ENCODE measurements around the gene SECTM1.

SECTM1 gene

DNA sequence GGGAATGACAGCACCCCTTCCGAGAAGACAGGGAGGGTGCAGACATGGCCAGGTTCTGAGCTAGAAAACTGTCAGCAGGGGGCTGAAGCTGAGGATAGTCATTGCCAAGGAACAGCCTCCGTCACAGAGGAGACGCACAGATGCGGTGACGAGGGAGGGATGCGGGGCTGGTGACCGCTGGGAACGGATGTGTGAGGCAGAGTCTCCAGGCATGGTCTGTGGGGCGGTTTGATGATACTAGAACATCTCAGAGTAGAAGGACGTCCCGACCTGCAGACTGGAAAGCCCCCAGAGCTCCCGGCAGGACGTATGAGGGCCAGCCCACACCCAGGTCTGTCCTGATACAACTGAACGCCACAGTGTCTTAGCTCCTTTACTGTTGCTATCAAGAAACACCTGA, 58.2 kb downstream of the SECTM1 start:
- H3K79me2 ChIP-seq (ENCODE audit: insufficient read depth, low read length), result peaks cover 26% of the 10 kb centered on the region
- no peaks in the 10 kb centered on the region for H3K27me3 ChIP-seq (ENCODE audit: low read length)
- no peaks in the 10 kb centered on the region for H3K9me3 ChIP-seq (ENCODE audit: insufficient read depth, low read length)
- no peak overlapping the region for H3K9ac ChIP-seq (ENCODE audit: low read length)
- TF ChIP-seq EZH2phosphoT487 (conservative IDR thresholded peaks at IDR 0.05; ENCODE audit: low read length), result no peak
- TF ChIP-seq, protein P1, sequence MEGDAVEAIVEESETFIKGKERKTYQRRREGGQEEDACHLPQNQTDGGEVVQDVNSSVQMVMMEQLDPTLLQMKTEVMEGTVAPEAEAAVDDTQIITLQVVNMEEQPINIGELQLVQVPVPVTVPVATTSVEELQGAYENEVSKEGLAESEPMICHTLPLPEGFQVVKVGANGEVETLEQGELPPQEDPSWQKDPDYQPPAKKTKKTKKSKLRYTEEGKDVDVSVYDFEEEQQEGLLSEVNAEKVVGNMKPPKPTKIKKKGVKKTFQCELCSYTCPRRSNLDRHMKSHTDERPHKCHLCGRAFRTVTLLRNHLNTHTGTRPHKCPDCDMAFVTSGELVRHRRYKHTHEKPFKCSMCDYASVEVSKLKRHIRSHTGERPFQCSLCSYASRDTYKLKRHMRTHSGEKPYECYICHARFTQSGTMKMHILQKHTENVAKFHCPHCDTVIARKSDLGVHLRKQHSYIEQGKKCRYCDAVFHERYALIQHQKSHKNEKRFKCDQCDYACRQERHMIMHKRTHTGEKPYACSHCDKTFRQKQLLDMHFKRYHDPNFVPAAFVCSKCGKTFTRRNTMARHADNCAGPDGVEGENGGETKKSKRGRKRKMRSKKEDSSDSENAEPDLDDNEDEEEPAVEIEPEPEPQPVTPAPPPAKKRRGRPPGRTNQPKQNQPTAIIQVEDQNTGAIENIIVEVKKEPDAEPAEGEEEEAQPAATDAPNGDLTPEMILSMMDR (IDR thresholded peaks at IDR 0.05; ENCODE audit: insufficient read depth, low read length, poor library complexity, severe bottlenecking), result no peak
- H3K4me3 ChIP-seq (ENCODE audit: insufficient read depth, low read length, poor library complexity, severe bottlenecking), result no peak overlapping the region
- H3F3A ChIP-seq (ENCODE audit: insufficient read depth), result peaks cover 3% of the 10 kb centered on the region; the same call in 1 of the 2 replicates
- H3K9me2 ChIP-seq (replicated peaks; ENCODE audit: insufficient read depth, low read length), result no peaks in the 10 kb centered on the region
- H3K4me2 ChIP-seq (ENCODE audit: low read depth, low read length, poor library complexity, severe bottlenecking), result no peak overlapping the region
- H3K27ac ChIP-seq (ENCODE audit: low read depth, low read length), result no peak overlapping the region
- H4K20me1 ChIP-seq (ENCODE audit: low read depth, low read length), result peaks cover 15% of the 10 kb centered on the region
- peaks cover 5% of the 10 kb centered on the region; the same call in 1 of the 2 replicates for H3K36me3 ChIP-seq (ENCODE audit: low read length)
- H2AFZ ChIP-seq (ENCODE audit: low read depth, low read length, severe bottlenecking), result no peak overlapping the region

- no peak for TF ChIP-seq EZH2phosphoT487 (conservative IDR thresholded peaks at IDR 0.05; ENCODE audit: low read length)
- TF ChIP-seq, protein P1 (IDR thresholded peaks at IDR 0.05; ENCODE audit: insufficient read depth, low read length, poor library complexity, severe bottlenecking), result no peak
- Histone ChIP-seq H3K4me2 (ENCODE audit: low read depth, low read length, poor library complexity, severe bottlenecking) (peak overlapping the region; percentile 56), H3K9me2 (replicated peaks; ENCODE audit: insufficient read depth, low read length) (no peaks in the 10 kb centered on the region), H3K27me3 (ENCODE audit: low read length) (no peaks in the 10 kb centered on the region), H3K79me2 (ENCODE audit: insufficient read depth, low read length) (peaks cover 36% of the 10 kb centered on the region), H3K9ac (ENCODE audit: low read length) (peak overlapping the region; percentile 98), H3K9me3 (ENCODE audit: insufficient read depth, low read length) (no peaks in the 10 kb centered on the region), H3K36me3 (ENCODE audit: low read length) (peaks cover 5% of the 10 kb centered on the region; the same call in 1 of the 2 replicates), H2AFZ (ENCODE audit: low read depth, low read length, severe bottlenecking) (peak overlapping the region; percentile 93), H3F3A (ENCODE audit: insufficient read depth) (peaks cover 3% of the 10 kb centered on the region; the same call in 1 of the 2 replicates), H3K4me3 (ENCODE audit: insufficient read depth, low read length, poor library complexity, severe bottlenecking) (no peak overlapping the region), H3K27ac (ENCODE audit: low read depth, low read length) (no peak overlapping the region), H4K20me1 (ENCODE audit: low read depth, low read length) (peaks cover 15% of the 10 kb centered on the region)
These were observed 59.2 kb downstream of the SECTM1 start for GRCh38 chr17:82274134-82275020.

- Histone ChIP-seq H3K4me3 (ENCODE audit: insufficient read depth, low read length, poor library complexity, severe bottlenecking) (peak within 1 kb of the TSS; percentile 95), H3K4me2 (ENCODE audit: low read depth, low read length, poor library complexity, severe bottlenecking) (peak within 1 kb of the TSS; percentile 65), H3K9ac (ENCODE audit: low read length) (peak within 1 kb of the TSS; percentile 98), H3K9me3 (ENCODE audit: insufficient read depth, low read length) (no peaks in the 10 kb centered on the region), H4K20me1 (ENCODE audit: low read depth, low read length) (peaks cover 18% of the 10 kb centered on the region), H3K36me3 (ENCODE audit: low read length) (peaks cover 5% of the 10 kb centered on the region; the same call in 1 of the 2 replicates), H3F3A (ENCODE audit: insufficient read depth) (peaks cover 3% of the 10 kb centered on the region; the same call in 1 of the 2 replicates), H2AFZ (ENCODE audit: low read depth, low read length, severe bottlenecking) (peak within 1 kb of the TSS; percentile 93), H3K27ac (ENCODE audit: low read depth, low read length) (peak within 1 kb of the TSS; percentile 84), H3K9me2 (replicated peaks; ENCODE audit: insufficient read depth, low read length) (no peaks in the 10 kb centered on the region), H3K27me3 (ENCODE audit: low read length) (no peaks in the 10 kb centered on the region), H3K79me2 (ENCODE audit: insufficient read depth, low read length) (peaks cover 44% of the 10 kb centered on the region)
- TF ChIP-seq EZH2phosphoT487 (conservative IDR thresholded peaks at IDR 0.05; ENCODE audit: low read length), result no peak
- TF ChIP-seq, protein P1 (IDR thresholded peaks at IDR 0.05; ENCODE audit: insufficient read depth, low read length, poor library complexity, severe bottlenecking), result no peak
These were observed 60.0 kb downstream of the SECTM1 start, which contains the start of gene CSNK1D for GRCh38 chr17:82273327-82274133. CSNK1D (minus strand) TSS chr17:82273700; CDS start chr17:82273381, 319 bp downstream.
